Liver (tissue), 9 donors: Measurements from ENCODE around the gene SLCO2A1. TPM values are rescaled to one million over a fixed set of nuclear protein-coding genes. Genes with fewer than 3 reads are reported as not detected.

Experiments used
- DNase-seq: peaks from one replicate; pipeline ENCODE4 v3.0.0-alpha.2; 2017; ENCODE audit warnings: low spot score
- H3K27ac ChIP-seq, 2 donors: one replicate each; pipeline ENCODE4 v1.7.0; 2013; ENCODE audit warnings: inconsistent platforms in 2 of 2, low read length in 2 of 2, control low read depth in 1 of 2, low read depth in 1 of 2, mild to moderate bottlenecking in 1 of 2
- H3K27me3 ChIP-seq, 4 donors: one replicate each; pipeline versions ENCODE4 v1.6.1 to v1.7.0; 2013; ENCODE audit warnings: low read length in 3 of 4, inconsistent platforms in 1 of 4, mild to moderate bottlenecking in 1 of 4, moderate library complexity in 1 of 4; ENCODE audit not compliant: control insufficient read depth in 4 of 4, insufficient read depth in 4 of 4
- H3K36me3 ChIP-seq, 4 donors: one replicate each; pipeline versions ENCODE4 v1.6.1 to v1.7.0; 2013; ENCODE audit warnings: low read length in 3 of 4, mild to moderate bottlenecking in 3 of 4, low read depth in 1 of 4, moderate library complexity in 1 of 4; ENCODE audit not compliant: control insufficient read depth in 4 of 4, insufficient read depth in 3 of 4
- H3K4me1 ChIP-seq, 4 donors: one replicate each; pipeline versions ENCODE4 v1.6.1 to v1.7.0; 2013; ENCODE audit warnings: low read length in 3 of 4, mild to moderate bottlenecking in 3 of 4, moderate library complexity in 1 of 4; ENCODE audit not compliant: control insufficient read depth in 4 of 4, insufficient read depth in 4 of 4
- H3K4me3 ChIP-seq, 3 donors: one replicate each; pipeline versions ENCODE4 v1.6.1 to v1.7.0; 2013; ENCODE audit warnings: low read length in 3 of 3, control low read depth in 1 of 3, low read depth in 1 of 3, mild to moderate bottlenecking in 1 of 3
- H3K9ac ChIP-seq, 2 donors: one replicate each; pipeline ENCODE4 v1.7.0; 2013; ENCODE audit warnings: low read length in 2 of 2, mild to moderate bottlenecking in 2 of 2, moderate library complexity in 2 of 2, control low read depth in 1 of 2, low read depth in 1 of 2
- H3K9me3 ChIP-seq, 4 donors: one replicate each; pipeline versions ENCODE4 v1.6.1 to v1.7.0; 2013; ENCODE audit warnings: low read length in 3 of 4; ENCODE audit not compliant: control insufficient read depth in 4 of 4
- EGR1 ChIP-seq, 2 donors: IDR thresholded peaks; 2 replicates each; pipeline ENCODE4 v1.6.1; 2016 to 2018; ENCODE audit warnings: antibody characterized with exemption in 2 of 2, low read depth in 2 of 2
- FOXA1 ChIP-seq: IDR thresholded peaks from 2 replicates; pipeline ENCODE4 v1.6.1; 2016; ENCODE audit warnings: antibody characterized with exemption
- FOXA2 ChIP-seq: IDR thresholded peaks from 2 replicates; pipeline ENCODE4 v1.6.1; 2016; ENCODE audit warnings: antibody characterized with exemption
- GABPA ChIP-seq, 2 donors: IDR thresholded peaks in 1 of 2; conservative IDR thresholded peaks in 1 of 2; 2 replicates each; pipeline ENCODE4 v1.6.1; 2016; ENCODE audit warnings: antibody characterized with exemption in 2 of 2, mild to moderate bottlenecking in 1 of 2, moderate library complexity in 1 of 2
- HNF4A ChIP-seq, 2 donors: conservative IDR thresholded peaks; 2 replicates each; pipeline ENCODE4 v1.6.1; 2016; ENCODE audit warnings: antibody characterized with exemption in 2 of 2, mild to moderate bottlenecking in 2 of 2
- HNF4G ChIP-seq: IDR thresholded peaks from 2 replicates; pipeline ENCODE4 v1.6.1; 2016; ENCODE audit warnings: antibody characterized with exemption
- JUND ChIP-seq, 2 donors: IDR thresholded peaks; 2 replicates each; pipeline ENCODE4 v1.6.1; 2016; ENCODE audit warnings: antibody characterized with exemption in 2 of 2
- NR2F2 ChIP-seq: IDR thresholded peaks from 2 replicates; pipeline ENCODE4 v1.6.1; 2016; ENCODE audit warnings: antibody characterized with exemption
- RAD21 ChIP-seq, 2 donors: IDR thresholded peaks; 2 replicates each; pipeline ENCODE4 v1.6.1; 2016; ENCODE audit warnings: antibody characterized with exemption in 2 of 2, mild to moderate bottlenecking in 2 of 2
- RXRA ChIP-seq, 2 donors: IDR thresholded peaks; 2 replicates each; pipeline ENCODE4 v1.6.1; 2017 to 2018; ENCODE audit warnings: antibody characterized with exemption in 2 of 2, mild to moderate bottlenecking in 1 of 2
- SP1 ChIP-seq: IDR thresholded peaks from 2 replicates; pipeline ENCODE4 v1.6.1; 2018; ENCODE audit warnings: antibody characterized with exemption, mild to moderate bottlenecking
- TAF1 ChIP-seq: conservative IDR thresholded peaks from 2 replicates; pipeline ENCODE4 v1.6.1; 2016; ENCODE audit warnings: antibody characterized with exemption, mild to moderate bottlenecking
- YY1 ChIP-seq: IDR thresholded peaks from 2 replicates; pipeline ENCODE4 v1.6.1; 2016; ENCODE audit warnings: antibody characterized with exemption, mild to moderate bottlenecking
- WGBS: extraction: QIAGEN DNeasy Blood & Tissue Kit; methylation state at CpG from one replicate; pipeline ENCODE4 v1.1.7; 2013; 5-methylcytosine and 5-hydroxymethylcytosine counted together
- polyA plus RNA-seq, 2 donors: library from polyadenylated mRNA; stranded (reverse) in 1 of 2; unstranded in 1 of 2; fragments of 200-250 nt in 1 of 2; fragments of >200 nt in 1 of 2; fragmentation: Nextera tagmentation in 1 of 2; extraction: Ambion mirVana in 1 of 2; gene quantifications; one replicate each; pipeline versions ENCODE4 v1.2.1 to v1.2.3, GENCODE V29; 2013 to 2015
- total RNA-seq, 2 donors: library from RNA; depleted of rRNA; stranded (reverse); fragments of >200 nt; gene quantifications; one replicate each; pipeline ENCODE4 v1.2.3, GENCODE V29; 2014
- TF ChIP-seq, protein P1 (sequence below): IDR thresholded peaks from 2 replicates; pipeline ENCODE4 v1.6.1; 2016; ENCODE audit warnings: antibody characterized with exemption, mild to moderate bottlenecking
- TF ChIP-seq, protein P2 (sequence below): fragments of 150-350 bp; IDR thresholded peaks from 2 replicates; pipeline ENCODE4 v1.5.1; 2017; ENCODE audit warnings: improper control_type of control experiment, low read depth, low read length; ENCODE audit not compliant: missing input control
- TF ChIP-seq, protein P3 (sequence below): IDR thresholded peaks from 2 replicates; pipeline ENCODE4 v1.6.1; 2016; ENCODE audit warnings: antibody characterized with exemption
- TF ChIP-seq, protein P4 (sequence below): IDR thresholded peaks from 2 replicates; pipeline ENCODE4 v1.6.1; 2016; ENCODE audit warnings: antibody characterized with exemption
- TF ChIP-seq, protein P5 (sequence below): IDR thresholded peaks from 2 replicates; pipeline ENCODE4 v1.6.1; 2016; ENCODE audit warnings: antibody characterized with exemption
- donor health status: healthy.
- donor health status: healthy.
- donor health status: healthy.
- donor health status: healthy.
- donor health status: healthy.

The SLCO2A1 gene
- total and polyA plus RNA-seq, 4 donors = 0.56 to 3.1 (median 2.2) TPM

DNA sequence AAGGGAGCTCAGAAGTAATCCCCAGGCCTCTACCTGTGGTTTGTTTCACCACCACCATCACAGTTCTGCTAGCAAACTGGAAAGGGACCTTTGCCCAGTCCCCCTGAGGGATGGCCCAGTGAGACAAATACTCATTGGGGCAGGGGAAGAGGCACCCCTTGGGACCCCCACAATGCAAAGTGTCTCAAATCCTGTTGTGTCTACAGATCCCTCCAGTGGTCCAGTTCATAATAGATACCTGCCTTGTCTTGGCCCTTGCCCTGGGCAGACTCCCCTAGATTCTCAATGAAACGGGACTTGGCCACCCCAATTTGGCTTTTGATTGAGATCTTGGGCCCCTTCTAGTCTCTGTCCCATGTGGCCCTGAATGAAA, 90.3 kb downstream of the SLCO2A1 start:
- WGBS = 75% methylated on average over 1 of the region's 1 CpG
- DNase-seq = no peak
- no peak overlapping the region for H3K4me3 ChIP-seq
- no peak overlapping the region for H3K27ac ChIP-seq
- H3K9ac ChIP-seq = no peak overlapping the region
- H3K36me3 ChIP-seq = no peaks in the 10 kb centered on the region
- TF ChIP-seq, protein P1, sequence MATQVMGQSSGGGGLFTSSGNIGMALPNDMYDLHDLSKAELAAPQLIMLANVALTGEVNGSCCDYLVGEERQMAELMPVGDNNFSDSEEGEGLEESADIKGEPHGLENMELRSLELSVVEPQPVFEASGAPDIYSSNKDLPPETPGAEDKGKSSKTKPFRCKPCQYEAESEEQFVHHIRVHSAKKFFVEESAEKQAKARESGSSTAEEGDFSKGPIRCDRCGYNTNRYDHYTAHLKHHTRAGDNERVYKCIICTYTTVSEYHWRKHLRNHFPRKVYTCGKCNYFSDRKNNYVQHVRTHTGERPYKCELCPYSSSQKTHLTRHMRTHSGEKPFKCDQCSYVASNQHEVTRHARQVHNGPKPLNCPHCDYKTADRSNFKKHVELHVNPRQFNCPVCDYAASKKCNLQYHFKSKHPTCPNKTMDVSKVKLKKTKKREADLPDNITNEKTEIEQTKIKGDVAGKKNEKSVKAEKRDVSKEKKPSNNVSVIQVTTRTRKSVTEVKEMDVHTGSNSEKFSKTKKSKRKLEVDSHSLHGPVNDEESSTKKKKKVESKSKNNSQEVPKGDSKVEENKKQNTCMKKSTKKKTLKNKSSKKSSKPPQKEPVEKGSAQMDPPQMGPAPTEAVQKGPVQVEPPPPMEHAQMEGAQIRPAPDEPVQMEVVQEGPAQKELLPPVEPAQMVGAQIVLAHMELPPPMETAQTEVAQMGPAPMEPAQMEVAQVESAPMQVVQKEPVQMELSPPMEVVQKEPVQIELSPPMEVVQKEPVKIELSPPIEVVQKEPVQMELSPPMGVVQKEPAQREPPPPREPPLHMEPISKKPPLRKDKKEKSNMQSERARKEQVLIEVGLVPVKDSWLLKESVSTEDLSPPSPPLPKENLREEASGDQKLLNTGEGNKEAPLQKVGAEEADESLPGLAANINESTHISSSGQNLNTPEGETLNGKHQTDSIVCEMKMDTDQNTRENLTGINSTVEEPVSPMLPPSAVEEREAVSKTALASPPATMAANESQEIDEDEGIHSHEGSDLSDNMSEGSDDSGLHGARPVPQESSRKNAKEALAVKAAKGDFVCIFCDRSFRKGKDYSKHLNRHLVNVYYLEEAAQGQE = no peak
- TF ChIP-seq, protein P2, sequence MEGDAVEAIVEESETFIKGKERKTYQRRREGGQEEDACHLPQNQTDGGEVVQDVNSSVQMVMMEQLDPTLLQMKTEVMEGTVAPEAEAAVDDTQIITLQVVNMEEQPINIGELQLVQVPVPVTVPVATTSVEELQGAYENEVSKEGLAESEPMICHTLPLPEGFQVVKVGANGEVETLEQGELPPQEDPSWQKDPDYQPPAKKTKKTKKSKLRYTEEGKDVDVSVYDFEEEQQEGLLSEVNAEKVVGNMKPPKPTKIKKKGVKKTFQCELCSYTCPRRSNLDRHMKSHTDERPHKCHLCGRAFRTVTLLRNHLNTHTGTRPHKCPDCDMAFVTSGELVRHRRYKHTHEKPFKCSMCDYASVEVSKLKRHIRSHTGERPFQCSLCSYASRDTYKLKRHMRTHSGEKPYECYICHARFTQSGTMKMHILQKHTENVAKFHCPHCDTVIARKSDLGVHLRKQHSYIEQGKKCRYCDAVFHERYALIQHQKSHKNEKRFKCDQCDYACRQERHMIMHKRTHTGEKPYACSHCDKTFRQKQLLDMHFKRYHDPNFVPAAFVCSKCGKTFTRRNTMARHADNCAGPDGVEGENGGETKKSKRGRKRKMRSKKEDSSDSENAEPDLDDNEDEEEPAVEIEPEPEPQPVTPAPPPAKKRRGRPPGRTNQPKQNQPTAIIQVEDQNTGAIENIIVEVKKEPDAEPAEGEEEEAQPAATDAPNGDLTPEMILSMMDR = no peak
- TF ChIP-seq, protein P3, sequence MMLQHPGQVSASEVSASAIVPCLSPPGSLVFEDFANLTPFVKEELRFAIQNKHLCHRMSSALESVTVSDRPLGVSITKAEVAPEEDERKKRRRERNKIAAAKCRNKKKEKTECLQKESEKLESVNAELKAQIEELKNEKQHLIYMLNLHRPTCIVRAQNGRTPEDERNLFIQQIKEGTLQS = no peak
- TF ChIP-seq EGR1 (IDR thresholded peaks at IDR 0.05; ENCODE audit: low read depth in 2 of 2) (no peak), HNF4A (conservative IDR thresholded peaks at IDR 0.05) (no peak), GABPA (IDR thresholded peaks at IDR 0.05 in 1 of 2, conservative IDR thresholded peaks at IDR 0.05 in 1 of 2) (no peak), RAD21 (IDR thresholded peaks at IDR 0.05) (no peak), YY1 (no peak), HNF4G (no peak), NR2F2 (no peak), RXRA (IDR thresholded peaks at IDR 0.05) (no peak), SP1 (no peak), JUND (IDR thresholded peaks at IDR 0.05) (no peak), FOXA2 (no peak), TAF1 (no peak), FOXA1 (no peak)
- TF ChIP-seq, protein P4, sequence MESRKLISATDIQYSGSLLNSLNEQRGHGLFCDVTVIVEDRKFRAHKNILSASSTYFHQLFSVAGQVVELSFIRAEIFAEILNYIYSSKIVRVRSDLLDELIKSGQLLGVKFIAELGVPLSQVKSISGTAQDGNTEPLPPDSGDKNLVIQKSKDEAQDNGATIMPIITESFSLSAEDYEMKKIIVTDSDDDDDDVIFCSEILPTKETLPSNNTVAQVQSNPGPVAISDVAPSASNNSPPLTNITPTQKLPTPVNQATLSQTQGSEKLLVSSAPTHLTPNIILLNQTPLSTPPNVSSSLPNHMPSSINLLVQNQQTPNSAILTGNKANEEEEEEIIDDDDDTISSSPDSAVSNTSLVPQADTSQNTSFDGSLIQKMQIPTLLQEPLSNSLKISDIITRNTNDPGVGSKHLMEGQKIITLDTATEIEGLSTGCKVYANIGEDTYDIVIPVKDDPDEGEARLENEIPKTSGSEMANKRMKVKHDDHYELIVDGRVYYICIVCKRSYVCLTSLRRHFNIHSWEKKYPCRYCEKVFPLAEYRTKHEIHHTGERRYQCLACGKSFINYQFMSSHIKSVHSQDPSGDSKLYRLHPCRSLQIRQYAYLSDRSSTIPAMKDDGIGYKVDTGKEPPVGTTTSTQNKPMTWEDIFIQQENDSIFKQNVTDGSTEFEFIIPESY = no peak
- TF ChIP-seq, protein P5, sequence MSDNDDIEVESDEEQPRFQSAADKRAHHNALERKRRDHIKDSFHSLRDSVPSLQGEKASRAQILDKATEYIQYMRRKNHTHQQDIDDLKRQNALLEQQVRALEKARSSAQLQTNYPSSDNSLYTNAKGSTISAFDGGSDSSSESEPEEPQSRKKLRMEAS = no peak
- H3K27me3 ChIP-seq = no peaks in the 10 kb centered on the region
- peaks cover 0 to 3% (median 0%) of the 10 kb centered on the region in 4 donors for H3K4me1 ChIP-seq
- H3K9me3 ChIP-seq = no peaks in the 10 kb centered on the region
